Gastrocnemius medialis (tissue), 4 donors: ENCODE results near the gene ADRA2A. TPM values are rescaled to one million over a fixed set of nuclear protein-coding genes. Genes with fewer than 3 reads are reported as not detected.

Source experiments
- ATAC-seq, 2 donors: fragments of 150-250 bp; one replicate each; pipeline ENCODE4 v1.9.1; 2016
- DNase-seq, 2 donors: peaks; one replicate each; pipeline ENCODE4 v3.0.0-alpha.2; 2019
- H3K27ac ChIP-seq, 4 donors: fragments of 200-600 bp; sonication (generic); 1 replicate in 1 of 4; 2 replicates in 3 of 4; pipeline ENCODE4 v1.5.1; 2016 to 2018; ENCODE audit warnings: mild to moderate bottlenecking in 2 of 4, moderate library complexity in 1 of 4
- H3K27me3 ChIP-seq, 3 donors: fragments of 200-600 bp; sonication (generic) in 2 of 3; 1 replicate in 1 of 3; 2 replicates in 2 of 3; pipeline versions ENCODE4 v1.5.1 to v1.6.0; 2016 to 2019; ENCODE audit warnings: mild to moderate bottlenecking in 1 of 3, moderate library complexity in 1 of 3
- H3K36me3 ChIP-seq, 2 donors: fragments of 200-600 bp; sonication (generic) in 1 of 2; one replicate each; pipeline ENCODE4 v1.5.1; 2017 to 2018
- H3K4me1 ChIP-seq, 2 donors: fragments of 200-600 bp; sonication (generic) in 1 of 2; one replicate each; pipeline ENCODE4 v1.5.1; 2016 to 2017; ENCODE audit warnings: mild to moderate bottlenecking in 2 of 2
- H3K4me3 ChIP-seq, 4 donors: fragments of 200-600 bp; sonication (generic) in 3 of 4; 1 replicate in 1 of 4; 2 replicates in 3 of 4; pipeline ENCODE4 v1.5.1; 2016 to 2019; ENCODE audit warnings: mild to moderate bottlenecking in 2 of 4
- H3K9me3 ChIP-seq, 3 donors: fragments of 200-600 bp; sonication (generic) in 2 of 3; 1 replicate in 1 of 3; 2 replicates in 2 of 3; pipeline ENCODE4 v1.5.1; 2016 to 2019
- POLR2A ChIP-seq, 2 donors: fragments of 450-650 bp; IDR thresholded peaks; one replicate each; pipeline ENCODE4 v1.6.1; 2017; ENCODE audit warnings: antibody characterized with exemption in 2 of 2, mild to moderate bottlenecking in 2 of 2, moderate library complexity in 2 of 2
- in situ Hi-C, 4 donors: fragments of 200-750 bp; cut with MboI; loops; one replicate each; pipeline versions ENCODE4 v1.15.0 to v1.8.0; 2017; ENCODE audit warnings: low sequenced_read_pairs in 4 of 4
- intact Hi-C: fragments of 100-400 bp; cut with DNase I; formaldehyde crosslinking; loops from one replicate; pipeline ENCODE4 v1.15.1; 2023; ENCODE audit warnings: low total_unique reads
- total RNA-seq, 4 donors: library from RNA; depleted of rRNA; stranded (reverse); fragments of >200 nt; gene quantifications; one replicate each; pipeline versions ENCODE4 v1.1.0 to v1.2.3, GENCODE V29; 2016
- TF ChIP-seq, protein P1 (sequence below), 5 experiments: fragments of 450-650 bp in 3 of 5; fragments of 200-600 bp in 2 of 5; sonication (generic) in 2 of 5; IDR thresholded peaks in 4 of 5; conservative IDR thresholded peaks in 1 of 5; 1 replicate in 4 of 5; 2 replicates in 1 of 5; pipeline ENCODE4 v1.5.1; 2016 to 2019; ENCODE audit warnings: antibody characterized with exemption in 5 of 5, mild to moderate bottlenecking in 3 of 5, moderate library complexity in 3 of 5

ADRA2A gene
- total RNA-seq, 4 donors from 2014 or later = 0.19 to 0.94 (median 0.36) TPM

DNA sequence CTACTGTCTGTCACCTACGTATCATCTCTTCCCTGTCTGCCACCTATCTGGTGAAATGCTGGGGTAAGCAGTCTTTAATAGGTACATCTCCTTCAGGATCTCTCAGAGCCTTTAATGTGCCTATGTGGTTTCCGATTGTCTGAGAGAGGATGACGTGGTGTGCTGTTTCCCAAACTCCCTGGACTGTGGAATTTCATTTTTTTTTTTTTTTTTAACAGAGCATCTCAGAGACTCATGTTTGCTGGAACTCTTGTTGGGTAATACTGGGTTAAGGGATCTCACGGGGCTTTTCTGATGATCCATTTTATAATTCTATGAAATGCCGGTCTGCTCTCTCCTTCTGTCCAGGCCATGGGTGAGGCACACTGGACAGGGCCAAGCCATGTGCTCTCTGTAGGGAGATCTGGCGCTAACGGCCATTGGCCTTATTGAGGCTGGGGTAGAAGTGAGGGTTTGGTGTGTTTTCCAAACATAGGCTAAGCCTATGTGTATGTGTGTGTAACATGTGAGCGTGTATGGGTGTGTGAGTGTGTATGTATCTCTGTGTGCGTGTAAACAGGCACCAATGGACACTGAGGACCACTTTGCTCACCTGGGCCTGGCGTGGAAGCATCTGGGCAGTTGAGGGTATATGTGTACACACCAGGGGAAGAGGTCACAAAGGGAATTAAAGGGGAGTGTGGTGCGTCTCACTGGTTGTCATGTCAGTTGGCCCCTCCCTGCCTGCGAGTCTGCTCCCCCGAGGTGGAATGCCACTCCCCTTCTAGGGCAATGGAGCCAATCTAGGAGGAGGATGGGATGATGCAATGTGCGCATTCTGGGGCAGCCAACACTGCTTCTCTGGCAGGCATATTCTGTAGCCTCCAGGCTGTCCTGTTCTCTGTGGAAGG lies 7.8 kb downstream of the ADRA2A start:
- Histone ChIP-seq H3K9me3 (no peaks in the 10 kb centered on the region), H3K36me3 (no peaks in the 10 kb centered on the region), H3K27me3 (peaks cover 0 to under 1% (median under 1%) of the 10 kb centered on the region in 3 donors), H3K27ac (no peak overlapping the region), H3K4me1 (no peaks in the 10 kb centered on the region), H3K4me3 (no peak overlapping the region)
- no peak for ATAC-seq
- TF ChIP-seq POLR2A (IDR thresholded peaks at IDR 0.05) = no peak
- TF ChIP-seq, protein P1, sequence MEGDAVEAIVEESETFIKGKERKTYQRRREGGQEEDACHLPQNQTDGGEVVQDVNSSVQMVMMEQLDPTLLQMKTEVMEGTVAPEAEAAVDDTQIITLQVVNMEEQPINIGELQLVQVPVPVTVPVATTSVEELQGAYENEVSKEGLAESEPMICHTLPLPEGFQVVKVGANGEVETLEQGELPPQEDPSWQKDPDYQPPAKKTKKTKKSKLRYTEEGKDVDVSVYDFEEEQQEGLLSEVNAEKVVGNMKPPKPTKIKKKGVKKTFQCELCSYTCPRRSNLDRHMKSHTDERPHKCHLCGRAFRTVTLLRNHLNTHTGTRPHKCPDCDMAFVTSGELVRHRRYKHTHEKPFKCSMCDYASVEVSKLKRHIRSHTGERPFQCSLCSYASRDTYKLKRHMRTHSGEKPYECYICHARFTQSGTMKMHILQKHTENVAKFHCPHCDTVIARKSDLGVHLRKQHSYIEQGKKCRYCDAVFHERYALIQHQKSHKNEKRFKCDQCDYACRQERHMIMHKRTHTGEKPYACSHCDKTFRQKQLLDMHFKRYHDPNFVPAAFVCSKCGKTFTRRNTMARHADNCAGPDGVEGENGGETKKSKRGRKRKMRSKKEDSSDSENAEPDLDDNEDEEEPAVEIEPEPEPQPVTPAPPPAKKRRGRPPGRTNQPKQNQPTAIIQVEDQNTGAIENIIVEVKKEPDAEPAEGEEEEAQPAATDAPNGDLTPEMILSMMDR (IDR thresholded peaks at IDR 0.05 in 4 of 5, conservative IDR thresholded peaks at IDR 0.05 in 1 of 5) = no peak
- in situ Hi-C loops = loop anchor here in 3 of 4 donors (25.0 kb wide), 2 partner anchors 278 to 528 kb away; no protein-coding TSS in a partner anchor
- intact Hi-C loops = no loop called here
- no peak for DNase-seq

DNA sequence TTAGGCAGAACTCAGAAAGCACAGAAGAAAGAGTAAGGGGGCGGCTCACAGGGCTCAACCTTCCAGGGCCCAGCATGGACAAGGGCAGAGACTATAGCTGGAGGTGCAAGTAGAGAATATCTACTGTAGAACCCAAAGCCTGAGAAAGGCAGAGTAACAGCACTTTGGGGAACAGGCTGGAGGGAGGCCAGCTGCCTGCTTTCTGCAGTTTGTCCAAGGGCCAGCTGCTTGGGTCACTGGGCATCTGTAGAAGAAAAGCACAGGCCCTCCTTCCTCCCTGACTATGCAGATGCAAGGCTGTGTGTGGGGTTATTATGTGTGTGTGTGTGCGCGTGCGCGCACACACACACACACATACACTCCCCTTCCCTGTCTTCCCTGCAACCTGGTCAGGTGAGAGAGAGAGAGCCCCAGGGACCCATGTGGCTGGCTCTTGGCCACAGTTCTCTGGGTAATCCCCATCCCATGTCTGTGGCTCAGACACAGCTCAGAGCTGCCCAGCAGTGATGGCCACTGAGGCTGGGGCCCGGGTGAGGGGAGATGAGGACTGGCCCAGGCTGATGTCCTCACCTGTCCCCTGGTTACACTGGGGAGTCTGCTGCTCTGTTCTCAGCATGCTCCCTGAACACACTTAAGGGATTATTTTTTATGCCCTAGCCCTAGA lies 9.0 kb downstream of the ADRA2A start:
- Histone ChIP-seq H3K4me1 (no peaks in the 10 kb centered on the region), H3K9me3 (no peaks in the 10 kb centered on the region), H3K36me3 (no peaks in the 10 kb centered on the region), H3K27ac (no peak overlapping the region), H3K4me3 (no peak overlapping the region), H3K27me3 (no peaks in the 10 kb centered on the region)
- in situ Hi-C loops = loop anchor here in 3 of 4 donors (25.0 kb wide), 2 partner anchors 276 to 526 kb away; no protein-coding TSS in a partner anchor
- intact Hi-C loops = no loop called here
- TF ChIP-seq POLR2A (IDR thresholded peaks at IDR 0.05) = no peak
- TF ChIP-seq, protein P1 (IDR thresholded peaks at IDR 0.05 in 4 of 5, conservative IDR thresholded peaks at IDR 0.05 in 1 of 5) = no peak
- DNase-seq (no peak), ATAC-seq (no peak)

DNA sequence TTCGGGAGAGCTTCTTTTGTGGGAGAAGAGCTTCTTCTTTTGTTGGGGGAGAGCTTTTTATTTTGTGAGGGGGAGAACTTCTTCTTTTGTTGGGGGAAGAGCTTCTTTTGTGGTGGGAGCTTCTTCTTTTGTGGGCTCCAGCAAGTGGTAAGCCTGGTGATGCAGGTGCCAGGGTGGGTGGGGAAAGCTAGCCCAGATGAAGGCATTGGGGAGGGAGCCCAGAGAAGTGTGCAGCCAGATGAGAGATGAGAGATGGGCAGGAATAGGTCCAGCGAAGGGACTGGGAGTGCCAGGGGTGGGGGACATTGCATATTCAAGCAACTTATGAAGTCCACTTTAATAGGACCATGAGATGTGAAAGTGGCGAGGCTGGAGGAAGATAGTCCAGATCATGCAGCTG lies 9.7 kb downstream of the ADRA2A start:
- in situ Hi-C loops = loop anchor here in 3 of 4 donors (25.0 kb wide), 2 partner anchors 276 to 526 kb away; no protein-coding TSS in a partner anchor
- H3K9me3 ChIP-seq = no peaks in the 10 kb centered on the region
- no peaks in the 10 kb centered on the region for H3K4me1 ChIP-seq
- DNase-seq = no peak
- intact Hi-C loops = no loop called here
- TF ChIP-seq POLR2A (IDR thresholded peaks at IDR 0.05) = no peak
- TF ChIP-seq, protein P1 (IDR thresholded peaks at IDR 0.05 in 4 of 5, conservative IDR thresholded peaks at IDR 0.05 in 1 of 5) = no peak
- H3K27me3 ChIP-seq = no peaks in the 10 kb centered on the region
- H3K4me3 ChIP-seq = no peak overlapping the region
- H3K27ac ChIP-seq = no peak overlapping the region
- no peaks in the 10 kb centered on the region for H3K36me3 ChIP-seq
- ATAC-seq = no peak

DNA sequence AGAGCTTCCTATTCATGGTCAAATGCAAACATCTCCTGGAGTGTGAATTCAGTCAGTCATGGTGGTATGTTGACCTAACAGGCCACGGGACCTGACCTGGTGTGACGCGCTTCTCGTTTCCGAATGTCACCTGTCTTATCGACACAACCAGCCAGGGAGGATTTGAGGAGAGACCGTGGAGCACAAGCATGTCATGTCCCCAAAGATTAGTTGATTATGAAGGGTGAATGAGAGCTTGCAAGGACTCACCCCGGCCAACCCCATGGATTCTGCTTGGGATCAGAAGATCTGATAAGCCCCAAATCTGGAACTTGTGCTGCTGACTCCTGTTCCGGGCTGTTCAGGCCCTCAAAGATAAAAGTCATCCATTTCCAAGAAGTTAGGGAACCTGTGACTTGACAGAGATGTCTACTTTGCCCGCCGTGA lies 10.5 kb downstream of the ADRA2A start:
- Histone ChIP-seq H3K9me3 (no peaks in the 10 kb centered on the region), H3K27ac (no peak overlapping the region), H3K4me1 (no peaks in the 10 kb centered on the region), H3K36me3 (no peaks in the 10 kb centered on the region), H3K4me3 (no peak overlapping the region), H3K27me3 (no peaks in the 10 kb centered on the region)
- in situ Hi-C loops = loop anchor here in 3 of 4 donors (25.0 kb wide), 2 partner anchors 275 to 525 kb away; no protein-coding TSS in a partner anchor
- TF ChIP-seq, protein P1 (IDR thresholded peaks at IDR 0.05 in 4 of 5, conservative IDR thresholded peaks at IDR 0.05 in 1 of 5) = no peak
- no peak for TF ChIP-seq POLR2A (IDR thresholded peaks at IDR 0.05)
- no peak for ATAC-seq
- DNase-seq = no peak
- intact Hi-C loops = no loop called here
